Epithelial cell of proximal tubule (primary cell): ENCODE results near the gene RPL22L1. TPM values are rescaled to one million over a fixed set of nuclear protein-coding genes. Genes with fewer than 3 reads are reported as not detected.

Experiments
- total RNA-seq: library from RNA; depleted of rRNA; stranded (reverse); fragments of >200 nt; gene quantifications from 2 replicates; pipeline ENCODE4 v1.2.3, GENCODE V29; 2015

The RPL22L1 gene
- total RNA-seq, 1 donor from 2014 or later: 362 TPM

Other genes with a start within 250 kb of the RPL22L1 start
- gene EIF5A2, start 38.4 kb upstream of the RPL22L1 start, total RNA-seq: 4.2 and 7.5 TPM in 2 replicates
- gene SLC2A2, start 156.5 kb upstream of the RPL22L1 start, total RNA-seq: not detected in 2 replicates